ENCODE measurements around the gene CTNNB1.

Gene CTNNB1

DNA sequence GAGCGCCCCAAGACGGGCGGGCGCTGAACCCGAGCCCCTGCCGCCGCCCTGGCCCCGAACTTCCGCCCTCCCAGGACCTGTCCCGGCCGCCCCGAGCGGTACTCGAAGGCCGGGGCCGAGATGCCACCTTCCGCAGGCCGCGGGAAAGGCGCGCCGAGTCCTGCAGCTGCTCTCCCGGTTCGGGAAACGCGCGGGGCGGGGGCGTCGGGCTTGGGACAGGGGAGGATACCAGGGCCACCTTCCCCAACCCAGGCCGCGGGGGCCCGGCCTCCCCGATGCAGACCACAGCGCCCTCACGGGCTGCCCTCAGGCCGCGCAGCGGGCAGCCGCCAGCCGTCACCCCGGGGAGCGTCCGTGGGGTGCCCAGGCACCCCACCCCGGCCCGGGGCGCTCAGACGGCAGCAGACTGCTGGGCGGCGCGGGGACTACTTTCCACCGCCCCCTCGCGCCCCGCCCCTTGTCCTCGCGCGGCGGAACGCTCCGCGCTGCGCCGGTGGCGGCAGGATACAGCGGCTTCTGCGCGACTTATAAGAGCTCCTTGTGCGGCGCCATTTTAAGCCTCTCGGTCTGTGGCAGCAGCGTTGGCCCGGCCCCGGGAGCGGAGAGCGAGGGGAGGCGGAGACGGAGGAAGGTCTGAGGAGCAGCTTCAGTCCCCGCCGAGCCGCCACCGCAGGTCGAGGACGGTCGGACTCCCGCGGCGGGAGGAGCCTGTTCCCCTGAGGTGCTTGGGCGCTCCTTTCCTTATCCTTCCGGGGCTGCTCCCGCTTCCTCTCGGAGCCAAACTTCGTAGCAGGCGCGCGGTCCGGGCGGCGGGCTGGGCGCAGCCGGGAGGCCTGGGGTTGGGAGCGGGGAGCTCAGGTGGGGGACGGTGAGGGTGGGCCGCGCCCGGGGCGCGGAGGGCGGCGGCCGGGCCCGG, at the start of gene CTNNB1:
Gene CTNNB1 (plus strand): TSS at position 556 of the 916 bp plus-strand sequence. CDS start 24,564 bp downstream, outside the sequence.
- in situ Hi-C loops (cut with MboI; ENCODE audit: low sequenced_read_pairs), result no loop called here

DNA sequence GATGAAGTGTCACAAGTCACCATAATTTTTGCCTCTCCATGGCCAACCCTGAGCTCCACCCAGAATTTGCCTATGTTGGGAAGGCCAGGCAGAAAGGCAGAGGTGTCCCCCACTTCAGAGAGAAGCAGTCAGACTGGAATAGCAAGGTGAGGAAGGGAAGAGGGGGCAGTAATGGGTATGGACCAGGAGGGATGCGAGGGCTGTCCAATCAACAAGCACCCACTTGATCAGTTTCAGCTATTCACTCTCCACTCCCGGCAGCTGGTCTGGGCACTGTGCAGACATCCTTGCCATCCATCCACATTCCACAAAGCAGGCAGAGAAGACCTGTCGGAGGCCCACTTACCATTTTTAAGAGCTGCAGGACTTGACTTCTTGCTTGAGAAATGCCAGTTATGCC, 43.5 kb upstream of the CTNNB1 start:
- in situ Hi-C loops (cut with MboI; ENCODE audit: low sequenced_read_pairs), result no loop called here

DNA sequence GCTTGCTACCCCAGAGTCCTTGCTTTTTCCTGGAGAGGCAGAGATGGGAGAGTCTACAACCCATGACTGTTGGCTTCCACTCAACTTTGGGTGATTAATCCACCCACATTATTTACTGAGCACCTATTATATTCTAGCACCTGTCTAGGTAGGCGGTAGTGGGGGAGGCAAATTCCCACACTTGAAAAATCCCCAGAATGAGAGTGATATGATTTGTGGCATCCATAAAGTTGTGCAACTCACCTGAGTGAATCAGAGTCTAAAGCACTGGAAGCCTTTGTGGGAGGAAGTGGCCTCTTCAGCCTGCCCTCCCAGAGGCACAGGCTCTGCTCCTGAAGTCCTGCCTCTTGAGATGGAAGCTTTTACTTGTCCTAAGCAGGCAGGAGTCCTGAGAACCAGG, 40.4 kb upstream of the CTNNB1 start:
- in situ Hi-C loops (cut with MboI; ENCODE audit: low sequenced_read_pairs), result no loop called here

DNA sequence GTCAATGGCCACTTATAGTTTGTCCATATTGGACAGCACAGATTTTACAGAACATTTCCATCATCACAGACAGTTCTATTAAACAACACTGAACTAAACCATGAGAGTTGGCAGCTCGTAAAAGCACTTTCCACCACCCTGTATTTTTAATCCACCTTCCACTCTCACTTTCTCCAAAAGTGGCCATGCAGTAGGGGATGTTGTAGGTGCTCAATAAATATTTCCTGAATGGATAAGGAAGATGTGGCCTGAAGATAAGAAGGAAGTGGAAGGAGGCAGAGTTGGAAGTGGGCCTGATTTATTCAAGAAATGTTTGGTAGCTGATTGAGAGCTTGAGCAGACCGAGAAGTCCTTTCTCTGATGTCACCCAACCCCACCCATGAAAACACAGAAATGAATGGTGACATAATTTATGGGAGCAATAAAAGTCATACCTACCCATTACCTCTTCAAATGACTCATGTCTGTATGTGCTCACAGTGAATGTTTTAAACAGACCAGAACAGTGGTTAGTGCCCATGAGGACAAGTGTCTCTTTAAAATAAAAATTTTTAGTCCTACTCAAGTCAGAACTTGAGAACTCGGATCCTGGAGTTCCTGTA, 39.6 kb upstream of the CTNNB1 start:
- in situ Hi-C loops (cut with MboI; ENCODE audit: low sequenced_read_pairs), result no loop called here

DNA sequence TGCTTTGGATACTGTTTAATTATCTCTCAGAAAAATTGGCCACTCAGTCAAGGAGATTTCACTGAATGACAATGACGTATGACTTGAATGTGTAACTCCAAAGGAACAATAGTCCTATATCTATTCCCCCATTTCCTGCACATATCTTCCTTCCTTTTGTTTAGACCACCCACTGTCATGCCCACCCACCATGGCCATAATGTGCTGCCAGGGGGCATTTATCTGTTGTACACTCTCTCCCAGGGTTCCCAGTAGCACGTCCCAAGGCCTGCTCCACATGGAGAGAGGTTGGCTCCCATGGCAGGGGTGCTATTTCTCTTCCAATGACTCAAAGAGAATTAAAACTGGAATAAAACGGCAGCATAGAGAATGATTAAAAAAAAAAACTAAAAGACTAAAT, 36.8 kb upstream of the CTNNB1 start:
- in situ Hi-C loops (cut with MboI; ENCODE audit: low sequenced_read_pairs), result no loop called here

DNA sequence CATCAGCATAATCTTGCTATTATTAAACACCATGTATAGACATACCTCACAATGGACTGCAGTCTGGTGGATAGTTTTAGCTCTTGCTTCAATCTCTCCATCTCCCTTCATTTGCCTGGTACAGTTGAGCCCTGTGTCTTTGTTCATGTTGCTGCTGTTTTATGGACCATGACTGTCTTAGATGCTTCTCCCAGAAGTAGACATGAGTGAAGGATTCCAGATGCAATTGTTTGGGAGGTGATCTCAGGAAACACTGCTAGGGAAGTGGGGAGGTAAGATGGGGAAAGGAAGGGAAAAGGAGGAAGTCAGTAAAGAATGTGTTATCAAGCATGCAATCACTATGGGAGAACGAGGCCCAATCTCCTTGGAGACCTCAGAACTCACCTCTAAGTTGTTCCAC, 36.3 kb upstream of the CTNNB1 start:
- in situ Hi-C loops (cut with MboI; ENCODE audit: low sequenced_read_pairs), result no loop called here

DNA sequence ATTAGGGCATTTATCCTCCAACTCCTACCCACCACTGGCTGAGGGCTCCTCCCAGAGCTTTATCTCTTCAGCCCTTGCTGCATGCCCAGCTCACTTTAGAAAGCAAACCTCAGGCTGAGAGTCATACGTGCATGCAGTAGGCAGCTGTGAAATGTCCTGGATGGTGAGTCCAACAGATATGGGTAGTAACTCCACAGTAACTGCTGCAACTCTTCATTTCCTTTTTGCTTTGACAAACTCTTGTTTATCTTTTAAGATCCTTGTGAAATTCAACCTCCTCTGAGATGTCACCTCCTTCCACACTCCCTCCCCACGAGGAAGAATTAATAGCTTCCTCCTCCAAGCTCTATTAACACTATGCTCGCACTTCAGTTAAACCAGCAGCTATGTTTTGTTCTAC, 35.9 kb upstream of the CTNNB1 start:
- in situ Hi-C loops (cut with MboI; ENCODE audit: low sequenced_read_pairs), result no loop called here

DNA sequence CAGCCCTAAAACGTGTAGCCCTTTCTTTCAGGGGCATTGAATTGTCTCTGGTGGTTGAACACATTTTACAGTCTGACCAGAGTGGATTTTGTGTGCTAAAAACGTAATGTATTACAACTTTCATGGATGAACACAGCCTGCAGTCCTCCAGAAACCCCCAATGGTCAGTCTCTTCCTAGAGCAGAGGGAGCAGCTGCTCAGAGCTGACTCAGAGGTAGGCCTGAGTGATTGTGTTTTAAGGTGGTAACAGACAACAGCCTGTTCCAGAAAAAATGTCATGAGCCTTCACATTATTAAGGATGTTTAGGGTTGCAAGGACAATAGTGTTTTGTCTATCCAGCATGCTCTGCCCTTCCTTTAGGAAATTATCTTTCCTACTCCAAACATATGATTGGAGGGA, 34.5 kb upstream of the CTNNB1 start:
- in situ Hi-C loops (cut with MboI; ENCODE audit: low sequenced_read_pairs), result no loop called here

DNA sequence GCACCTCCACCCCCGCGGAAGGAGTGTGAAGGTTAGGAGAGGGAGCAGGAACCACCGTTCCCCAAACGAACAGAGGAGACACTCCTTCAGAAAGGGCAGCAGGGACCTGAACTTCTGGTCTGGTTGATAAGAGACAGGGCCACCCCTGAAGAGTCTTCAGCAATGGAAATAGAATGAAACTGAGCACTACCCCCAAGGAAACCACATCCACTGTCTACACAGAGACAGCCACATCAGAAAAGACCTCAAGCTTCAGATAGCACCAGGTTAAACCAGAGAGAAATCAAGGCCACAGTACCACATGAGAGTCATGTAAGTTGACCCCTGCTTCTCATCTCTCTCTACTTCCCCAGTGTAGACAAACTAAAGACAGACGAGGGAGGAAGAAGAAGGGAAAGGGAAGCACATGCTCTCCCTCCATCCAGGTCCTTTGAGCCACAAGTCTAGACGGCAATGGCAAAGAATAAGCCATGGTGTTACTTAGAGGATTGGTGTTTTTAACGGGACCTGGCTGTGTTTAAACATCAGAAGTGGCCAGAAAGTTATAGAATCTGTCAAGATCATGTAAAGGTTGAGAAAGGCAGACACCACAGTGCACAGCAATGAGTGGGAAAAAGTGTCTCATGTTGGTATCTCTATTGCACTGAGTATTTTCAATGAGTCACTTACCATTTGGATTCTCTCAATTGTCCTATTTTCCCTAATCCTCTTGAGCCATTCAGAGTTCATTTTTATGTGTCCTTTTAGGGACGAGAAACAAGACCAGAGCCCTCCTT, 31.4 kb upstream of the CTNNB1 start:
- in situ Hi-C loops (cut with MboI; ENCODE audit: low sequenced_read_pairs), result no loop called here

DNA sequence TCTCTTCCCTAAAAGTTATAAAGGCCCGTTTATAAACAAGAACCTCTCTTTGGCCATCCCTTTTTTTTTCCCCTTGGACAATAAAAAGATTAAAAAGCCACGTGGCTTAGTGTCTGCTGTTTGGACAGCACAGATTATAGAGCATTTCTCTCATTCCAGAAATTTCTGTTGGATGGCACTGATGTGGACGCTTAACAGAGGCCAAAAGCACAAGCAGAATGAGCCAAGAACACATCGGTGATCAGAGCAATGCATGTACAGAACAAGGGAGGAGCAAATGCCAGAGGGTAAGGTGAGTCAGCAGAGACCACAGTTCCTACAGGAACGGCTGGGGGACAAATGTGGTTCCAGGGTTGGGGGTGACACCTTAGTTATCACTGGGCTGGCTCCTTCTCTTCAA, 30.3 kb upstream of the CTNNB1 start:
- in situ Hi-C loops (cut with MboI; ENCODE audit: low sequenced_read_pairs), result no loop called here

DNA sequence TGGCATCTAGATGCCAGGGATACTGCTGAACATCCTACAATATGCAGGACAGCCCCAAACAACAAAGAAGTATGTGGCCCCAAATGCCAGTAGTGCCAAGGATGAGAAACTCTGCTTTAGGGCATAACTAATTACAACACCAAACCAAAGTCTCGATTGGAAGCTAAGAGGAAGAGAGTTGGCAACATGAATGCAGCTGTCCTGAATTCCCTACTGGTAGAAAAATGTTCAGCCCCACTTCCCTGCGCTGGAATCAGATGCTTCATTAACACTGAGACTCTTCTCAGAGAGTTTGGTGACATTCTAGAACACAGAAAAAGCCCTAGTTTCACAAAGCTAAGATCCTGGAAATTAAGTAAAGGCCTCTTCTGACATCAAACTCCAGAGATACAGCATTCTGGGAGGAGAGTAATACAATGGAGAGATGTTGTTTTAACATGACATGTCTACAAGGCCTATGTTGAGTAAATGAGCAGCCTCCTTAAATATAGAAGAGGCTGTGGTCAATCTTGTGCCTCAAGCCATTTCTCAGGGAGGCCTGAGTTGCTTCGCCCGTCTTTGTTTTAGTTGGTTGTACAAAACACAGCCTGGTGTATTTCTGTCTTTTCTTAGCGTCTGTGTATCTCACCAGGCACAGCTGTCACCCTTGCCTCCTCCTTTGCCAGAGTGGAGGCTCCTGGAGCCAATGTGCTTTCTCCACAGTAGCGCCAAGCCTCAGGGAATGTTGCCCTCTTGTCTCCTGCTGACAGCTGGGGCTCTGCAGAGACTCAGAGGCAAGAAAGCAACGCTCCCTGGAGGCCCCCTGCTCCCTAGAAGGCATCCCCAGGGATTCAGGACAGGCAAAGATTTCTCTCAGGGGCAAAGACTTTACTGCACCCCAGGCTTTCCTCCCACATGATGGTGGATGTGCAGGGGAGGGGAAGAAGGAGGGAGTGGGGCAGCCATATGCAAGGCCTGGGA, 25.1 kb upstream of the CTNNB1 start:
- in situ Hi-C loops (cut with MboI; ENCODE audit: low sequenced_read_pairs), result no loop called here

DNA sequence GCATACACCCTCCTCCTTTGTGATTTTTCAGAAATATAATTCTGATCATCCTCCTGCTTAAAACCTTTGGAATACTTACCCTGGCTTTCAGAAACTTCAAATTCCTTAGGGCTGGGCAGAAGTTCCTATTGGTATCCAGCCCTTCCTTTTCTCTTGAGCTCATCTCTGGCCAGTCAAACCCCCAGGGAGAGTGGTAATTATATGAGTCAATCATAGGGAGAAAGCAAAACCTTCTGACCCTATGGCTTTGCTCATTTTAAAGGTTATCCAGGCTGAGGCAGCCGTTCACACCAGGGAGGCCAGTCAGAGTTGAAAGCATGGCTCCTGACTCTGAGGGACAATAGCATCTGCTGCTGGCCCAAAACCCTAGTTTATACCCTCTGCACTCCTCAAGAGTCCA, 23.9 kb upstream of the CTNNB1 start:
- in situ Hi-C loops (cut with MboI; ENCODE audit: low sequenced_read_pairs), result no loop called here

DNA sequence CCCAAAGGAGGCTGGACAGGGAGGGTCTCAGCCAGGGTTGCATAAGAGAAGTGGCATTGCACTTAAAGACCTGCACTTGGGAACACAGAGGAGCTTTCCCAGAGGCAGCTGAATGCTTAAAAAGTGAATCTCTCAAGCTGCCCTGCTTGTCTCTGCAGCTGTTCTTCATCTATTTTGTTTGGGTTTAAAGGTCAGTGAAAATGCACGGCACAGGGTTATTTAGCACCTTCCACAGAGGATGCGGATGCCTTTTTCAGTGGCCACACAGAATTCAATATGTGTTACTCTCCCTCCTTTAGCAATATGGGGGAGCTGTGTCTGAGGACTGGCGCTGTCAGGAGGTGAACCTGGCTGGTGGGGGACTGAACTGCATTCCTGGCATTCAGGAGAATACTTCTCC, 22.7 kb upstream of the CTNNB1 start:
- in situ Hi-C loops (cut with MboI; ENCODE audit: low sequenced_read_pairs), result no loop called here

DNA sequence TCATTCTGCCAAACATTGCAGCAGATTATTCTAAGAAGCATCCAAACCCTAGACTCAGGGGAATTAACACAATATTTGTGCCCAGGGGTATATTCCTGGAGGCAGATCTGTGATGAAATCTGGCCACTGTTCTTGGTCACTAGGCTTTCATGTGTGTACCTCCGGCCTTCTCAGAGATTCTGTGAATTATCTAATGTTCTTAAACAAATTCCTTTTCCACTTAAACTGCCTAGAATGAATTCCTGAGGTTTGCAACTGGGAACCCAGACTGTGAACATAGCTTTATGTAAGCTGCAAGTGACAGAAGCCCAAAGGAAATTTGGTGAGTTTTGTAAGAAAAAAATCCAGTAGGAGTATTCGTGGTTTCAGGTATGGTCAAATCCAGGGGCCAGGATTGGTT, 20.7 kb upstream of the CTNNB1 start:
- in situ Hi-C loops (cut with MboI; ENCODE audit: low sequenced_read_pairs), result no loop called here

DNA sequence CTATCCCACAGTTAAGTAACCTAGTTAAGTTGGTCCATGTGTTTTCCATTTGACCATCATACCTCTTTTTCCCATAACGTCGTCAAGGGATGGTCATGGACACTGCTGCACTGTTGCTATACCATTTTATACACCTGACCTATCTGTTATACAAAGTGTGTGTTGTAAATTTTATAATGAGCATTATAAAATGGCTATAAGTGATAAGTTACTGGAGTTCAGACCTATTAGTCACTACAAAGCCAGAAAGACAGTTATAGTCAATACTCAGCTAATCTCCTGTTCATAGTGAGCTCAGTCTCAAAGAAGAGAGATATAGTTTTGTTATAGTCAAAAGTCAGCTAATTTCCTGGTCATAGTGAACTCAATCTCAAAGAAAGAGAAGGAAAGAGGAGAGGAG, 18.9 kb upstream of the CTNNB1 start:
- in situ Hi-C loops (cut with MboI; ENCODE audit: low sequenced_read_pairs), result no loop called here

DNA sequence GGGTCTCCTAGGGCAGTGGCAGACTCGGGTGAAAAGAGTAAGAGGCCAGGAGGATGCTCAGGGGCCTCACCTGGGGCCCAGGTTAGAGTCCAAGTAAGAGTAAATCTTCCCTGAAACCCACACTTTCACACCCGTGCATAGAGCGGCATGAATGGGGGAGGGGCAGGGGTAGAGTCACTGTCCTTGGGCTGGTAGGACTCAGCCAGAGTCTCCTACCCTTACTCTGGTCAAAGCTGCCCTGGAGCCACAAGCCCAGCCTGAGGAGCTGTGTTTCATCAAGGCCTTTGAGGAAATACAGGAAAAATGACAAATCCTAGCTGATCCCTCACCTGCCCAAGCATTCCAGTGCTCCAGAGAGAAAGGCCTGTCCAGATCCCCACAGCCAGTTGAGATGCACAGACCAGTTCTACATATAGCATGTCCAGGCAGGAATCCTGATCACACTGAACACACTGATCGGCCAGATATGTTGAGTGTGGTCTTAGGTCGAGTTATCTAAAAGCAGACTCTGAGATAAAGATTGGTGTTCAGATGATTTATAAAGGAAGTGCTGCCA, 16.7 kb upstream of the CTNNB1 start:
- in situ Hi-C loops (cut with MboI; ENCODE audit: low sequenced_read_pairs), result no loop called here

DNA sequence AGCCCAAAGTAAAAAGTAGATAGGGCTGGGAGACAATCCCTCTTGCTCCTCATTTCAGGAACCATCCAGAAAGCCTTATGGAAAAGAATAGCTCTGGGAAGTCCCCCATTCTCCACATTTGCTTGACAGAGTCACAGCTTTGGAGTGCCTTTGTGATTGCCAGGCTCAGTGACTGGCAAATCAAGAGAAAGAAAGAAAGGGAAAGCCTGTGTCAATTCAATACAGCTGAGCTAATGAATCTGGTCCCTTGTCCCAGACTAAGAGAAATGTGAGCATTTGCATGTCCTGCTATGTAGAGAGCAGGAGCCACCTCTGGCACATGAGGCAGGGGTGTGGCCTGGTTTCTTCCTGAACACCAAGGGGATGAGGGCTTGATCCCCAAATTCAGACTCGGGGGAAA, 14.9 kb upstream of the CTNNB1 start:
- in situ Hi-C loops (cut with MboI; ENCODE audit: low sequenced_read_pairs), result no loop called here

DNA sequence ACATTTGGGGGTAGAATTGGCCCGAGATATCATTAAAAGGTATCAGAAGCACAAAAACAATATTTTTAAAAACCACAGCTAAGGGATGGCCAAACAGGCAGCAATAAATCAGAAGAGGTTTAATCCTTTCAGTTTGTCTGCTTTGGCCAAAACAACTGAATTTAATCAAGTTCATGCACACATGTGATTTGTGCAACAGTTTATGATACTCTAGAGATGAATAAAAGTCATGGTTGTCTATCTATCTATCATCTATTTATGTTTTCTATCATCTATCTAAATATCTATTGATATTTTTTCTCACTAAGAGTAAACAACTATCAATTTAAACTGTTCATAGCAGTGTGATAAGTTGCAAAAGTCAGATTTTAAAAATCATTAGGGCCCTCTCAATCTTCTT, 13.0 kb upstream of the CTNNB1 start:
- in situ Hi-C loops (cut with MboI; ENCODE audit: low sequenced_read_pairs), result no loop called here

DNA sequence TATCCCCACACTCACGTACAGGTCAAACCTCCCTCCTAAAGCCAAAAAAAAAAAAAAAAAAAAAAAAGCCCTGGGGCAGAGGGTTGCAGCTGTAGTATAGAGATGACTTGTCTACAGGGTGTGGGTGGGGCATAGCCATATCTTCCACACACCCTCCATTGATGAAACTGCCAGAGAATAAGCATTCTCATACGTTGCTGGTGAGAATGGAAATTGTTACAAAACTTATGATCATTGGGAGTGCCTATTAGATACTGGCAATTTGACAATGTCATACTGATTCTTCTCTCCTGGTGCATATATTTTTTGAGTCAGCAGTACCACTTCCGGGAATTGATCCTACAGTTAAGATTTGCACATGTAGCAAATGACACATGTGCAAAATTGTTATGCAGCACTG, 11.0 kb upstream of the CTNNB1 start:
- in situ Hi-C loops (cut with MboI; ENCODE audit: low sequenced_read_pairs), result no loop called here
